Tibial nerve (tissue), 4 donors: ENCODE results near the gene MARF1. TPM values are rescaled to one million over a fixed set of nuclear protein-coding genes. Genes with fewer than 3 reads are reported as not detected.
"Not testable (repeated sequence)": the region's sequence is repeated elsewhere in the genome, so short reads cannot be mapped to it uniquely, and the experiment has no call there.

Experiments
- DNase-seq, 2 donors: peaks; one replicate each; pipeline ENCODE4 v3.0.0-alpha.2; 2019; ENCODE audit warnings: low spot score in 2 of 2
- H3K27ac ChIP-seq, 4 donors: fragments of 200-600 bp; sonication (generic) in 3 of 4; one replicate each; pipeline ENCODE4 v1.5.1; 2017 to 2019; ENCODE audit warnings: mild to moderate bottlenecking in 1 of 4
- H3K27me3 ChIP-seq, 2 donors: fragments of 200-600 bp; sonication (generic) in 1 of 2; one replicate each; pipeline versions ENCODE4 v1.5.1 to v1.6.0; 2017 to 2019
- H3K36me3 ChIP-seq, 3 donors: fragments of 200-600 bp; sonication (generic); one replicate each; pipeline ENCODE4 v1.5.1; 2018 to 2019
- H3K4me1 ChIP-seq, 4 donors: fragments of 200-600 bp; sonication (generic) in 3 of 4; one replicate each; pipeline ENCODE4 v1.5.1; 2017 to 2019
- H3K4me3 ChIP-seq, 4 donors: fragments of 200-600 bp; sonication (generic) in 3 of 4; one replicate each; pipeline ENCODE4 v1.5.1; 2017 to 2019; ENCODE audit warnings: mild to moderate bottlenecking in 1 of 4, moderate library complexity in 1 of 4
- H3K9me3 ChIP-seq, 4 donors: fragments of 200-600 bp; sonication (generic) in 3 of 4; one replicate each; pipeline ENCODE4 v1.5.1; 2017 to 2019
- EP300 ChIP-seq, 2 donors: sonication (generic); formaldehyde crosslinking; IDR thresholded peaks; one replicate each; pipeline ENCODE4 v1.6.1; 2017; ENCODE audit warnings: antibody characterized with exemption in 2 of 2, mild to moderate bottlenecking in 1 of 2
- POLR2A ChIP-seq, 2 donors: fragments of 450-650 bp; IDR thresholded peaks; one replicate each; pipeline ENCODE4 v1.6.1; 2017; ENCODE audit warnings: antibody characterized with exemption in 2 of 2, mild to moderate bottlenecking in 2 of 2, moderate library complexity in 2 of 2
- WGBS, 2 donors: methylation state at CpG; one replicate each; pipeline ENCODE4 v1.1.5; 2018; 5-methylcytosine and 5-hydroxymethylcytosine counted together
- total RNA-seq, 4 donors: library from RNA; depleted of rRNA; stranded (reverse); fragments of >200 nt; gene quantifications; one replicate each; pipeline ENCODE4 v1.1.0, GENCODE V29; 2016
- TF ChIP-seq, protein P1 (sequence below), 5 experiments: fragments of 200-600 bp in 3 of 5; fragments of 450-650 bp in 2 of 5; sonication (generic) in 3 of 5; IDR thresholded peaks; one replicate each; pipeline ENCODE4 v1.5.1; 2016 to 2019; ENCODE audit warnings: antibody characterized with exemption in 5 of 5, mild to moderate bottlenecking in 3 of 5, moderate library complexity in 2 of 5

Gene MARF1
- total RNA-seq, 4 donors from 2014 or later: 44.6 to 57.5 (median 54.4) TPM

DNA sequence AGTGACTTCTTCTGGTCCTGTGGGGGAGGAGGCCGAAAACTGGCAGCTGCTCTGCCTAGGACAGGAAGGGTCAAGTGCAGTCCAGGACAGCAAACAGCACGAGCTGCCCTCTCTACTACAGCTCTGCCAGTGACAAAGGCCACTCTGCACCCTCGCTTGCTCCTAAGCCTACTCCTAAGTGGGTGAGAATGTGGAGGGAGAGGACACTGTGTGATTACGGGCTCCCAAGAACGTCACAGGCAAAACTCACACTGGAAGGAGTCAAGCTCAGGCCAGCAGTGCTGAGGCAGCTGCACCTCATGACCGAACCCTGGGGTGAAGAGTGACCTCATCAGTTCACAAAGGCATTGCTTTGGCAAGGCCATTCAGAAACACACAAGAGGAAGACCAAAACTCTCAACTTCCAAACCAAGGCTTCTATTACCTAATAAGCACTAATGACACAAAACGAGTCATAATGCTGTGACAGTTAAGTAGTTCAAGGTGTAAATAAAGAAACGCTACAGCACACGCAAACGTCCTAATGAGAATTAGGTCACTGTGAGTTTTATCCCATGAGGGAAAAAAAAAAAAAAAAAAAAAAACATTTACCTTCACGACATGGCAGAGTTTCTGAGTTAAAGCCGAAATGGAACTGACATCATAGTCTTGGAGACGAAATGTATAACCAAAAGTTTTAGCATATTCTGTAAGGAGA lies 35.1 kb downstream of the MARF1 start:
- H3K27ac ChIP-seq: peak overlapping the region; percentile 59 to 84 (median 74)
- no peaks in the 10 kb centered on the region for H3K27me3 ChIP-seq
- peaks cover 0 to 12% (median 3%) of the 10 kb centered on the region in 4 donors for H3K4me1 ChIP-seq
- H3K36me3 ChIP-seq: peaks cover 4 to 97% (median 43%) of the 10 kb centered on the region in 3 donors
- DNase-seq: peak; percentile 27 to 66
- H3K9me3 ChIP-seq: no peaks in the 10 kb centered on the region
- H3K4me3 ChIP-seq: no peak overlapping the region
- TF ChIP-seq POLR2A (IDR thresholded peaks at IDR 0.05): no peak
- TF ChIP-seq, protein P1, sequence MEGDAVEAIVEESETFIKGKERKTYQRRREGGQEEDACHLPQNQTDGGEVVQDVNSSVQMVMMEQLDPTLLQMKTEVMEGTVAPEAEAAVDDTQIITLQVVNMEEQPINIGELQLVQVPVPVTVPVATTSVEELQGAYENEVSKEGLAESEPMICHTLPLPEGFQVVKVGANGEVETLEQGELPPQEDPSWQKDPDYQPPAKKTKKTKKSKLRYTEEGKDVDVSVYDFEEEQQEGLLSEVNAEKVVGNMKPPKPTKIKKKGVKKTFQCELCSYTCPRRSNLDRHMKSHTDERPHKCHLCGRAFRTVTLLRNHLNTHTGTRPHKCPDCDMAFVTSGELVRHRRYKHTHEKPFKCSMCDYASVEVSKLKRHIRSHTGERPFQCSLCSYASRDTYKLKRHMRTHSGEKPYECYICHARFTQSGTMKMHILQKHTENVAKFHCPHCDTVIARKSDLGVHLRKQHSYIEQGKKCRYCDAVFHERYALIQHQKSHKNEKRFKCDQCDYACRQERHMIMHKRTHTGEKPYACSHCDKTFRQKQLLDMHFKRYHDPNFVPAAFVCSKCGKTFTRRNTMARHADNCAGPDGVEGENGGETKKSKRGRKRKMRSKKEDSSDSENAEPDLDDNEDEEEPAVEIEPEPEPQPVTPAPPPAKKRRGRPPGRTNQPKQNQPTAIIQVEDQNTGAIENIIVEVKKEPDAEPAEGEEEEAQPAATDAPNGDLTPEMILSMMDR (IDR thresholded peaks at IDR 0.05): no peak
- TF ChIP-seq EP300 (IDR thresholded peaks at IDR 0.05): peak; percentile 74 to 95
- 59% methylated on average over 13 of the region's 13 CpGs for WGBS, 2 donors

DNA sequence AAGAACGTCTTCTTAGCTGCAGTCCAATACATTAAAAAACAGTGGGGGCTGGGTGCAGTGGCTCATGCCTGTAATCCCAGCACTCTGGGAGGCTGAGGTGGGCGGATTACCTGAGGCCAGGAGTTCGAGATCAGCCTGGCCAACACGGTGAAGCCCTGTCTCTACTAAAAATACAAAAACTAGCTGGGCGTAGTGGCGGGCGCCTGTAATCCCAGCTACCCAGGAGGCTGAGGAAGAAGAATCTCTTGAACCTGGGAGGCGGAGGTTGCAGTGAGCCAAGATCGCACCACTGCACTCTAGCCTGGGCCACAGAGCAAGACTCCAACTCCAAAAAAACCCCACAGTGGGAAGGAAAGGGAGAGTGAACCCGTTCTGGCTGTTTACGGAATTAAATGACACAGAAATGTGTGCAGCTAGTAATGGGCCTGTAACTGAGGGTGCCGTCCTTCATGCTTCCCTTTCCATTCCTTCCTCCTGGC lies 35.7 kb downstream of the MARF1 start:
- peak overlapping the region; percentile 59 to 84 (median 74) for H3K27ac ChIP-seq
- not testable (repeated sequence) for H3K4me3 ChIP-seq, H3K27me3 ChIP-seq, DNase-seq, H3K9me3 ChIP-seq
- H3K36me3 ChIP-seq: peaks cover 4 to 97% (median 47%) of the 10 kb centered on the region in 3 donors
- peaks cover 0 to 12% (median 3%) of the 10 kb centered on the region in 4 donors for H3K4me1 ChIP-seq
- WGBS, 2 donors: 81 to 90% methylated on average over 12 of the region's 12 CpGs

DNA sequence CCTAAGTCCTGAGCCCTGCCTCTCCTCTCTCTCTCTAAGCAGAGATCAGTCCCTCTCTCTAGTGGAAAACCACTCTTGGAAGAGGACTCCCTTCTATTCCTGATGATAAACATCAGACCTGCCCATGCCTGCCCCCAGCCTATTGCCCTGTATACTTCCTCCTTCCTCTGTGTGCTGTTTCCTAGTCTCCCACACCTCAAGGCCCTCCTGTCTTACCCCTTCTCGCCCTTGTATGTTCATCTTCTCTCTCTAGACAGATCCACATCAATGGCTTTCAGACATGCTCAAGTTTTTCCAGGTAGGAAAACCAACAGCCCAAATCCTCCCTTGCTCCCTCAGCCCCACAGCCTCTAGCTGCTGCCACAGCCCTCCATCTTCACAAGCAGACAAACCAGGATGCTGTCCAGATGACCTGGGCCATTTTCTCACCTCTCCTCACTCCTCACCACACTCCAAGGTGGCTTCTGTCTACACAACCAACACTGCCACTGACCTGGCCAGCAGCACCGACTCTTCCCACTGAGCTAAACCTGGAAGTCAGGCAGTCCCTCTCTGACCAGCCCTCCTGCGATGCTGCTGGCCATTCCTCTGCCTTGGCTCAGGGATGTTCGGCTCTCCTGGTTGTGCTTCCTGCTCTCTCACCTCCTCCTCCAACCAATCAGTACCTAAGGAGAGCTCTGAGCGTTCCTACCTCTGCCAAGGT lies 36.3 kb downstream of the MARF1 start:
- no peak for DNase-seq
- H3K4me3 ChIP-seq: no peak overlapping the region
- H3K36me3 ChIP-seq: peaks cover 4 to 97% (median 41%) of the 10 kb centered on the region in 3 donors
- 94 to 99% methylated on average over 5 of the region's 5 CpGs for WGBS, 2 donors
- H3K4me1 ChIP-seq: peaks cover 0 to 12% (median 3%) of the 10 kb centered on the region in 4 donors
- H3K27me3 ChIP-seq: no peaks in the 10 kb centered on the region
- H3K9me3 ChIP-seq: no peaks in the 10 kb centered on the region
- TF ChIP-seq, protein P1 (IDR thresholded peaks at IDR 0.05): no peak
- TF ChIP-seq EP300 (IDR thresholded peaks at IDR 0.05) (no peak), POLR2A (IDR thresholded peaks at IDR 0.05) (no peak)
- H3K27ac ChIP-seq: peak overlapping the region; percentile 59 to 84 (median 74)

DNA sequence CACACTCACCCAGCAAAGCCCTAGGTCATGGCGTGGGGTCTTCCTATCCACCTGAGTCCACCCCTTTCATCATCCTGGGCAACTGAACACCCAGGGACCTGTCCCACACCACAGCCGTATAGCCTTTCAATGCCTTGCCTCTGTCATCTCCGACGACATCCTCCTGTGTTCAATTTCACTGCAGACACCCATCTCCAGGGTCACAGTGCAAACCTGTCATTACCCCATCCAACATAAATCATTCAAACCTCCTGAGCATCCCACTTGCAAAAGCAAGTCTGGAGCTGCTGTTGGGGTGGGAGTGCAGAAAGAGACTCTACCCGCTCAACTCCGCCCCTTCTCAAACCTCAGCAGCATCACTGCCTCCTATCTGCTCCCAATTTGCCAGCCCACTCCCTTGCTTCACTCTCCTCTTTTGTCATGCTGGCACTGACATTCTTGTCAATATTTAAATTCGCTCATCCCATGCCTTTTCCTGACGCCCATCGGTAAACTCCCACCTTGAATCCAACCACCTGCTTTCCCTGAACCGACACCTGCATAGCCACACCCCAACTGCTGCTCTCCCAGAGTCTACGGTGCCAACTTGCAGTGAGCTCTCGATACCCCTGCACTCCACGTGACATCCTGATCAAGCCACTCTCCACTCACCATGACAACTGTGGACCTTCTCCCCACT lies 37.0 kb downstream of the MARF1 start:
- peaks cover 0 to 12% (median 3%) of the 10 kb centered on the region in 4 donors for H3K4me1 ChIP-seq
- H3K27me3 ChIP-seq: no peaks in the 10 kb centered on the region
- no peak for DNase-seq
- no peaks in the 10 kb centered on the region for H3K9me3 ChIP-seq
- H3K36me3 ChIP-seq: peaks cover 4 to 97% (median 39%) of the 10 kb centered on the region in 3 donors
- WGBS, 2 donors: 92 to 95% methylated on average over 13 of the region's 13 CpGs
- no peak overlapping the region for H3K4me3 ChIP-seq
- TF ChIP-seq POLR2A (IDR thresholded peaks at IDR 0.05): no peak
- TF ChIP-seq EP300 (IDR thresholded peaks at IDR 0.05): no peak
- peak overlapping the region in 3 of 4 donors; percentile 59 to 84 (median 80) for H3K27ac ChIP-seq

DNA sequence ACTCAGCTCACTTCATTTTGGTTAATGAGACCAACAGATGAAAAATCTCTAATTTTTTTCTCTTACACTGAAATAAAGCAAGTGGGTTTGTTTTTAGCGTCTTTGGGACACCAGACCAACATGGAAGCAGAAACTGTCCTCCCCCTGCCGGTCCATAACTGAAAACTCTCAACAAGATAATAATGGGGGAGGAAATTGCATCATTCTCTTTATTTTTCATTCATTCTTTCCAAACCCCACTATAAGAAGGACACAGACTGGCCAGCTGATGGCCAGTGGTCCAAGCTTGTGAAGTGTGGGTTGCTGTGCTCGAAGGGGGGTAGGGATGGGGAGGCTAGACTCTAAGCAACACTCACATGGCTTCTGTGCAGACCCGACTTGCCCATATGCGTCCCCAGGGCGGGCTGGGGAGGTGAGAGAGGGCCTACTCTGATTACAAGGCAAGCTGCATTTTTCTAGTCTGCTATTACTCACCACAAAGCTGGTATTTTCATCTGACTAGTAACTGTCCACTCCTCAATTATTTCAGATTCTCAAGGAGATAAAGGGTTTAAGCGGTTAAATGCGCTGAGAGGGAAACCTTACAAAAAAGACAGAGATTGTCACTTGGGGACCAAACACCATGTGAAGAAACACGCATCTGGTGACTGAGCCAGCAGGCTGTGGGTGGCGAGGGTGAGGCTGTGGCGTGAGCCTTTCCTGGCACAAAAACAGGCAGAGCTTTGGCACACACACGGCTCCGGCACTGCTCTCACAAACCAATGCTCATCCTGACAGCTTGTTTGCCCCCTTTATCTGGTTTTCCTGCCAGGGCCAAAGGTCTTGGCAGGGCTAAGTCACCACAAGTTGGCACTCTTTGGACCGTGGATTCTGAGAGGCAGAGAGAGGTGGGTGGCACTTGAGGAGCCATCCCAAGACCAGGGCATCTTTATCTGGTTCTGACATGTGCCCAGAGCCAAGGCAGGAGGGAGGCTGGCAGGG lies 38.2 kb downstream of the MARF1 start:
- WGBS, 2 donors: 68 to 69% methylated on average over 14 of the region's 14 CpGs
- TF ChIP-seq, protein P1 (IDR thresholded peaks at IDR 0.05): no peak
- TF ChIP-seq POLR2A (IDR thresholded peaks at IDR 0.05) (no peak), EP300 (IDR thresholded peaks at IDR 0.05) (peak in 1 of 2 donors; percentile 69)
- Histone ChIP-seq H3K4me3 (no peak overlapping the region), H3K27me3 (no peaks in the 10 kb centered on the region), H3K27ac (peak overlapping the region in 3 of 4 donors; percentile 59 to 84 (median 80)), H3K36me3 (peaks cover 4 to 97% (median 43%) of the 10 kb centered on the region in 3 donors), H3K9me3 (no peaks in the 10 kb centered on the region), H3K4me1 (peaks cover 0 to 12% (median 3%) of the 10 kb centered on the region in 4 donors)
- DNase-seq: no peak
